A549 (cell line): Measurements from ENCODE around the gene TNIK.

Experiments used
- CEBPB ChIP-seq, 2 experiments: fragments of >200 bp in 1 of 2; sonication (Bioruptor Twin) in 1 of 2; formaldehyde crosslinking in 1 of 2; IDR thresholded peaks; 2 replicates each; pipeline ENCODE4 v1.6.1; 2012 to 2016
- EP300 ChIP-seq, 2 experiments: fragments of >200 bp; sonication (Bioruptor Twin); formaldehyde crosslinking; IDR thresholded peaks; 2 replicates in 1 of 2; 3 replicates in 1 of 2; pipeline ENCODE4 v1.6.1; 2016 to 2017
- FOSB ChIP-seq: fragments of 250-450 bp; sonication (Bioruptor Pico); IDR thresholded peaks from 2 replicates; pipeline ENCODE4 v1.5.0; 2020; ENCODE audit warnings: mild to moderate bottlenecking, moderate library complexity
- NFE2L2 ChIP-seq: fragments of 150-350 bp; conservative IDR thresholded peaks from 2 replicates; pipeline ENCODE4 v1.6.1; 2014; ENCODE audit warnings: low read length
- POLR2A ChIP-seq: IDR thresholded peaks from 2 replicates; pipeline ENCODE4 v1.6.1; 2012; ENCODE audit warnings: mild to moderate bottlenecking, low read length
- POLR2AphosphoS2 ChIP-seq: conservative IDR thresholded peaks from 2 replicates; pipeline ENCODE4 v1.6.1; 2012; ENCODE audit warnings: low read length, improper control_type of control experiment, inconsistent platforms
- RAD21 ChIP-seq, 2 experiments: fragments of >200 bp in 1 of 2; sonication (Bioruptor Twin) in 1 of 2; formaldehyde crosslinking in 1 of 2; IDR thresholded peaks in 1 of 2; conservative IDR thresholded peaks in 1 of 2; 2 replicates in 1 of 2; 3 replicates in 1 of 2; pipeline ENCODE4 v1.6.1; 2012 to 2018; ENCODE audit warnings: inconsistent platforms in 1 of 2
- ZSCAN20 ChIP-seq: fragments of 250-450 bp; sonication (Bioruptor Pico); IDR thresholded peaks from 2 replicates; pipeline ENCODE4 v1.8.0; 2022; ENCODE audit warnings: mild to moderate bottlenecking, moderate library complexity
- TF ChIP-seq, protein P1 (sequence below): fragments of >200 bp; sonication (Bioruptor Twin); formaldehyde crosslinking; IDR thresholded peaks from 3 replicates; pipeline ENCODE4 v1.5.1; 2016
- TF ChIP-seq, protein P2 (sequence below): fragments of 200-600 bp; sonication (generic); IDR thresholded peaks from 2 replicates; pipeline ENCODE4 v1.6.1; 2016; ENCODE audit warnings: antibody characterized with exemption, mild to moderate bottlenecking, moderate library complexity
- TF ChIP-seq, protein P3 (sequence below): IDR thresholded peaks from 2 replicates; pipeline ENCODE4 v1.6.1; 2012
- TF ChIP-seq, protein P4 (sequence below): IDR thresholded peaks from 2 replicates; pipeline ENCODE4 v1.6.1; 2012

DNA sequence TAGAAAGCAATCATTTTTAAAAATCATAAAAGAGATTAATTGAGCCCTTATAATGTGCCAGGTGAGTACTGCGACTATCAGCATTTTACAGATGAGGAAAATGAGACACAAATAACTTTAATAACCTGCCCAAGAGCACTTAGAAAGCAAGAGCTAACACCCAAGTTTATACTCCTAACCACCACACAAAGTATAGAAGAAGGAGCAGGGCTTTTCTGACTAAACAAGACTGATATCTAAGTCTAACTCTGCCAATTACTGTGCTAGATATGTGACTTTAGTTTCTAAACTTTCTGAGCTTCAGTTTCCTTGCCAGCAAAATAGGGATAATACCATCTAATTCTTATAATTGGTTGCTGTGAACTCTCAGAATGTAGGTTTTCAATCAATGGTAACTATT lies 47.7 kb downstream of the TNIK start:
- TF ChIP-seq EP300 (IDR thresholded peaks at IDR 0.05), result no peak
- no peak for TF ChIP-seq RAD21 (conservative IDR thresholded peaks at IDR 0.05 in 1 of 2, IDR thresholded peaks at IDR 0.05 in 1 of 2)
- TF ChIP-seq, protein P1, sequence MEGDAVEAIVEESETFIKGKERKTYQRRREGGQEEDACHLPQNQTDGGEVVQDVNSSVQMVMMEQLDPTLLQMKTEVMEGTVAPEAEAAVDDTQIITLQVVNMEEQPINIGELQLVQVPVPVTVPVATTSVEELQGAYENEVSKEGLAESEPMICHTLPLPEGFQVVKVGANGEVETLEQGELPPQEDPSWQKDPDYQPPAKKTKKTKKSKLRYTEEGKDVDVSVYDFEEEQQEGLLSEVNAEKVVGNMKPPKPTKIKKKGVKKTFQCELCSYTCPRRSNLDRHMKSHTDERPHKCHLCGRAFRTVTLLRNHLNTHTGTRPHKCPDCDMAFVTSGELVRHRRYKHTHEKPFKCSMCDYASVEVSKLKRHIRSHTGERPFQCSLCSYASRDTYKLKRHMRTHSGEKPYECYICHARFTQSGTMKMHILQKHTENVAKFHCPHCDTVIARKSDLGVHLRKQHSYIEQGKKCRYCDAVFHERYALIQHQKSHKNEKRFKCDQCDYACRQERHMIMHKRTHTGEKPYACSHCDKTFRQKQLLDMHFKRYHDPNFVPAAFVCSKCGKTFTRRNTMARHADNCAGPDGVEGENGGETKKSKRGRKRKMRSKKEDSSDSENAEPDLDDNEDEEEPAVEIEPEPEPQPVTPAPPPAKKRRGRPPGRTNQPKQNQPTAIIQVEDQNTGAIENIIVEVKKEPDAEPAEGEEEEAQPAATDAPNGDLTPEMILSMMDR, result no peak
- no peak for TF ChIP-seq POLR2A
- no peak for TF ChIP-seq CEBPB (IDR thresholded peaks at IDR 0.05)
- no peak for TF ChIP-seq FOSB (CRISPR knock-in tag)
- TF ChIP-seq POLR2AphosphoS2, result no peak
- no peak for TF ChIP-seq ZSCAN20 (CRISPR knock-in tag)
- TF ChIP-seq, protein P2, sequence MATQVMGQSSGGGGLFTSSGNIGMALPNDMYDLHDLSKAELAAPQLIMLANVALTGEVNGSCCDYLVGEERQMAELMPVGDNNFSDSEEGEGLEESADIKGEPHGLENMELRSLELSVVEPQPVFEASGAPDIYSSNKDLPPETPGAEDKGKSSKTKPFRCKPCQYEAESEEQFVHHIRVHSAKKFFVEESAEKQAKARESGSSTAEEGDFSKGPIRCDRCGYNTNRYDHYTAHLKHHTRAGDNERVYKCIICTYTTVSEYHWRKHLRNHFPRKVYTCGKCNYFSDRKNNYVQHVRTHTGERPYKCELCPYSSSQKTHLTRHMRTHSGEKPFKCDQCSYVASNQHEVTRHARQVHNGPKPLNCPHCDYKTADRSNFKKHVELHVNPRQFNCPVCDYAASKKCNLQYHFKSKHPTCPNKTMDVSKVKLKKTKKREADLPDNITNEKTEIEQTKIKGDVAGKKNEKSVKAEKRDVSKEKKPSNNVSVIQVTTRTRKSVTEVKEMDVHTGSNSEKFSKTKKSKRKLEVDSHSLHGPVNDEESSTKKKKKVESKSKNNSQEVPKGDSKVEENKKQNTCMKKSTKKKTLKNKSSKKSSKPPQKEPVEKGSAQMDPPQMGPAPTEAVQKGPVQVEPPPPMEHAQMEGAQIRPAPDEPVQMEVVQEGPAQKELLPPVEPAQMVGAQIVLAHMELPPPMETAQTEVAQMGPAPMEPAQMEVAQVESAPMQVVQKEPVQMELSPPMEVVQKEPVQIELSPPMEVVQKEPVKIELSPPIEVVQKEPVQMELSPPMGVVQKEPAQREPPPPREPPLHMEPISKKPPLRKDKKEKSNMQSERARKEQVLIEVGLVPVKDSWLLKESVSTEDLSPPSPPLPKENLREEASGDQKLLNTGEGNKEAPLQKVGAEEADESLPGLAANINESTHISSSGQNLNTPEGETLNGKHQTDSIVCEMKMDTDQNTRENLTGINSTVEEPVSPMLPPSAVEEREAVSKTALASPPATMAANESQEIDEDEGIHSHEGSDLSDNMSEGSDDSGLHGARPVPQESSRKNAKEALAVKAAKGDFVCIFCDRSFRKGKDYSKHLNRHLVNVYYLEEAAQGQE, result no peak
- no peak for TF ChIP-seq NFE2L2
- TF ChIP-seq, protein P3, sequence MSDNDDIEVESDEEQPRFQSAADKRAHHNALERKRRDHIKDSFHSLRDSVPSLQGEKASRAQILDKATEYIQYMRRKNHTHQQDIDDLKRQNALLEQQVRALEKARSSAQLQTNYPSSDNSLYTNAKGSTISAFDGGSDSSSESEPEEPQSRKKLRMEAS, result no peak
- TF ChIP-seq, protein P4, sequence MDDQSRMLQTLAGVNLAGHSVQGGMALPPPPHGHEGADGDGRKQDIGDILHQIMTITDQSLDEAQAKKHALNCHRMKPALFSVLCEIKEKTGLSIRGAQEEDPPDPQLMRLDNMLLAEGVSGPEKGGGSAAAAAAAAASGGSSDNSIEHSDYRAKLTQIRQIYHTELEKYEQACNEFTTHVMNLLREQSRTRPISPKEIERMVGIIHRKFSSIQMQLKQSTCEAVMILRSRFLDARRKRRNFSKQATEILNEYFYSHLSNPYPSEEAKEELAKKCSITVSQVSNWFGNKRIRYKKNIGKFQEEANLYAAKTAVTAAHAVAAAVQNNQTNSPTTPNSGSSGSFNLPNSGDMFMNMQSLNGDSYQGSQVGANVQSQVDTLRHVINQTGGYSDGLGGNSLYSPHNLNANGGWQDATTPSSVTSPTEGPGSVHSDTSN, result no peak
